HG03378 (cell line): Measurements from ENCODE around the gene SUN3.

Experiments used
- ATAC-seq: cut with Tn5 transposase; IDR thresholded peaks from one replicate; pipeline ENCODE4 v1.9.1; 2021; ENCODE audit warnings: mild to moderate bottlenecking, moderate library complexity; ENCODE audit not compliant: unreplicated experiment

The SUN3 gene, protein sequence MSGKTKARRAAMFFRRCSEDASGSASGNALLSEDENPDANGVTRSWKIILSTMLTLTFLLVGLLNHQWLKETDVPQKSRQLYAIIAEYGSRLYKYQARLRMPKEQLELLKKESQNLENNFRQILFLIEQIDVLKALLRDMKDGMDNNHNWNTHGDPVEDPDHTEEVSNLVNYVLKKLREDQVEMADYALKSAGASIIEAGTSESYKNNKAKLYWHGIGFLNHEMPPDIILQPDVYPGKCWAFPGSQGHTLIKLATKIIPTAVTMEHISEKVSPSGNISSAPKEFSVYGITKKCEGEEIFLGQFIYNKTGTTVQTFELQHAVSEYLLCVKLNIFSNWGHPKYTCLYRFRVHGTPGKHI

DNA sequence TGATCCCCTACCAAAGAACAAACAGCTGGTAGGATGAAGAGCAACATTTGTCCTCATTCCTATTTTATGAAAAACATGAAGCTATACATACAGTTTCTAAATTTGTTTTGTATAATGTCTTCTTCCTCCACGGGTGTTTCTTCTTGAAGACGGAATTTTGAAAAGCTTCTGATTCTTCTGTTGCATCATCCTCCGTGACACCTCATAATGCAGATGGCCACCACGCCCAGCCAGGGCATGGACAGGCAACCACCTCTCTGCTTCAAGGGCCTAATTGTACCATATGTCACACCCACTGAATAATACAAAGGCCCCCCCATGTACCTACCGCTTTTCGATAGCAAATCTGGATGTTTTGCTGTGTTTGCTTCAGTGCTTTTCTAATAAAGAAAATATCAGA lies at the start of gene SUN3:
Gene SUN3 (minus strand): TSS at position 170 of the 400 bp plus-strand sequence. CDS start 169 bp downstream, at position 1.
- ATAC-seq: no peak

DNA sequence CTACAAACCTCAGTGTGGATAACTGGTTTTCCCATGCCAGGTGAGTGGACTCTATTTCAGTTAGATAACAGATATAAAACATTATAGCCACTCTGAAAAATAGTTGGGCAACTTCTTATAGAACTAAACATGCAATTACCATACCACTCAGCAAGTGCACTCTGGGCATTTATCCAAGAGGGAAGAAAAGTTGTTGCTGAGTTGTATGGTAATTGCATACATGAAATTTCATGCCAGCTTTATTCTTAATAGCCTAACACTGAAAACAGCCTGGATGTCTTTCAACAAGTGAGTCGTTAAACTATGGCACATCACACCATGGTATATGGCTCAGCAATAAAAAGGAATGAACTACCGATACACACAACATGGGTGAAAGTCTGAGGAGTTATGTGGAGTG lies 49.6 kb upstream of the SUN3 start:
- no peak for ATAC-seq

DNA sequence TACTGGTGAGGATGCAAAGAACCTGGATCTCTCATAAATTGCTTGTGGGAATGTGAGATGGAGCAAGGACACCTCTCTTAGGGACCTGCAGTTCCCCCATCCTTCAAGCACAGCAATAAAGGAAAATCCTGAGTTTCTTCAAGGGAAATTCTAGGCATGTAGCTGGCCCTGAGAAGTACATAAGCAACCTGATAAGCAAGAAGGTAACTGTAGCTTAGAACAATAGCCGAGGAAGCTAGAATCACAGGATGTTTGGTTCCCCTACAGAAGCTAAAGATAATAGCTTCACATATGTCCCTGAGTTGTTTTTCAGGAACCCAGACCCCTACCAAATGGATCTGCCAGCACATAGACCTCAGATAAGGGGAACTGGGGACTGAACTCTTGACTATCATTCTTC lies 48.5 kb upstream of the SUN3 start:
- no peak for ATAC-seq

DNA sequence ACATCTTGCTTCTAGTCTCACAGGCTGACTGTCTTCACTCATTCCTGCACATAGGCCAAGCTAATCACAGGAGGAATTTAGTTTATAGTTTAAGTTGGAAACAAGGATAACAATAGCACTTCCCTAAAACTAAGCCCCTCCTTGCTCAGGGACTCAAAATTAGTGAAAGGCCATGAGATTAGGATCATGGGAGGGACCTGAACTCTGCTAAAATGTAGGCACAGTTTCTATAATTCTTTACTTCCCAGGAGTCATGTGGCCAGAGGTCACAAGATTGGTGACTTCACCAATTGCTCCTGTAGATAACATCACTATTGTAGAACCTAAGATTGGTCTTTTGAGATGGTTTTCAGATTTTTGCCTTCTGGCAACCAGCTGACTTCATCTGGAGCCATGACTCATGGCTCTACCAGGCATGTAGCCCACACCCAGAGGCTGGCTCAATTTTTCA lies 45.3 kb upstream of the SUN3 start:
- no peak for ATAC-seq

DNA sequence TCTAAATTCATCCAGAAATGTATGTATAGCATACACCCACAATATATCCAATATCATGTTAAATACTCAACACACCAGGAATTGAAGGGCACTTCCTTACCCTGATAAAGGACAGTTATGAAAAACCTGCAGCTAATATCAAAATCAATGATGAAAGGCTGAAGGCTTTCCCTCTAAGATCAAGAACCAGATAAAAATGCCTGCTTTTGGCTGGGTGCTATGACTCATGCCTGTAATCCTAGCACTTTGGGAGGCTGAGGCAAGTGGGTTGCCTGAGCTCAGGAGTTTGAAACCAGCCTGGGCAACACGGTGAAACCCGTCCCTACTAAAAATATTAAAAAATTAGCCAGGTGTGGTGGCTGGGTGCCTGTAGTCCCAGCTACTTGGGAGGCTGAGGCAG lies 38.6 kb upstream of the SUN3 start:
- no peak for ATAC-seq

DNA sequence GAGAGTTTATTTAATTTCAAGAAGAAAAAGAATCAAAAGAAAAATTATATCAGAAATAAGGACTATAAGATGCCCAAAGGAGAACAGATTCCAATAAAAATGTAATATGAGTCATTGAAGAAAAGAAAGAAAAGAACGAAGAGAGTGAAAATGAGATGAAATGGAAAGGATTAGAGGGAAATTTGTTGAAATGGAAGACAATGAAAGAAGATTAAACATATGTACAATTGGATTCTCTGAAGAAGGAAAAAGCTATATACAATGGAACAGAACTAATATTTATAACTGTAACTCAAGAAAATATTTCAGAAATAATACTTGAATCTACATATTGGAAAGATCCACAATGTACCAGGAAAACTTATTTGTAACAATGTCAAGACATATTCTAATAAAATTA lies 35.1 kb upstream of the SUN3 start:
- ATAC-seq: no peak

DNA sequence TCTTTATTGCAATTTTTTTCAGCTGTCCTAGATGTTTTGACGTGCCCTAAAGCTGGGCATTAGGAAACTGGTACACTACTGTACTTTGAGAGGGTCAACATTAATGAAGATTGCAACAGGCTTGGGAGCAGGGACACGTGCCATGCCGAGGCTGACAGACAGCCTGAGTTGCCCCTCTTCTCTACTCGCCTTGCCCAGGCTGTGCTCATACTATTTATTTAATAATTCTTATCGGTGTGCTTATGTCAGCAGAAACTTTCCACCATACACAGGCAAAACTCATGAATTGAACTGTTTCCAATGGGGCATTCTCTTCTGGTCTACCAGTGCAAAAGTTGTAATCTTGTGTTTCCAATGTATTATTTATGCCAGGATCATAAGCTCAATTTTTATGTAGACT lies 30.8 kb upstream of the SUN3 start:
- no peak for ATAC-seq

DNA sequence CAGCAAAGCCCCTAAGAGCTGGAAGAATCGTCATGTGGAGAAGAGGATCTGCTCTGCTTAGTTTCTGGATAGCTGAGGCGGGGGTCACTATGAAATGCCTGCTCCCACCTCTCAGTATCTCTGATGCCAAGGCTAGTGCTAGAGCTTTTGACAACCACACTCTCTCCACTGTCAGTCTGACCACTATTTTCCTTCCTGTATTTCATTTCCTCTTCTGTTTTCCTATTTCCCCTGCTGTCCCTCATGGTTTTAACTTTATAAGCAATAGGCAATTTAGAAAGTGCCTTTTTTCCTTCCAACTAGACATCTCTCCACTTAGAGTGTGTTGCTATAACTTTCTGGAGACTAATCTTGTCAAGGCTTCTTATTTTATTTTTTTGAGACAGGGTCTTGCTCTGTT lies 30.1 kb upstream of the SUN3 start:
- ATAC-seq: no peak

DNA sequence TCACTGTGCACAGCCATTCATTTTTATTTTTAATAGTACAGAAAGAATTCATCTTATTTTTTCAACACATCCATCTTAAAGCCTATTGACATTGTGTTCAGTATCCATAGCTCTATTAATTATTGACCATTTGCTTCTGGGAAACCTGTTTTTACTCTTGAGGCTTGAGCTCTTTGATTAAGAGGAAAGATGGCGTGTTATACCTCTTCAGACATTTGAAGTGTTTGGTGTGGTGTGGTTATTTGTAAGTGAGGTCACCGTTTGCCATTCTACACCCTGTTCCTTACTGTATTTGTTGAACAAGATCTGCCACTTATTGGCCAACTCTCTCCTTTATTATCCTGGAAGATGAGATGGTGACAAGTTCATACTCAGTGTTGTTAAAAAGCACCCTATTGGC lies 24.8 kb upstream of the SUN3 start:
- no peak for ATAC-seq

DNA sequence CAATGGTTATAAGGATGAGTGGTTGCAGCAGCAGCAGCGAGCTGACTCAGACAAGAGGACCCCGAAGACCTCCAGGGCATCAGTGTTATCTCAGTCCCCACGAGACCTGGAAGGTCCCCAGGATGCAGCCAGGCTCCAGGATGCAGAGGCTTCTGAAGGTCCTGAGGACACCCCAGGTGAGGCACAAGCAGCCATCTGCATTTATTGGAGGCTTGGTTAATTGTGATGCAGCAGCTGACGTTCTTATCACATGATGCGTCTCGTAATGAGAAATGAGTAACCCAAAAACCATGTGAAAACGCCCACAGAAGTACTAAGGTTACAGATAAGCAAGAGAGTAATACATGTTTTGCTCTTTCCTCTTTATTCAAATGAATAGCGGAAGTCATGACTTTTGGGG lies 23.8 kb upstream of the SUN3 start:
- peak; percentile 92 for ATAC-seq

DNA sequence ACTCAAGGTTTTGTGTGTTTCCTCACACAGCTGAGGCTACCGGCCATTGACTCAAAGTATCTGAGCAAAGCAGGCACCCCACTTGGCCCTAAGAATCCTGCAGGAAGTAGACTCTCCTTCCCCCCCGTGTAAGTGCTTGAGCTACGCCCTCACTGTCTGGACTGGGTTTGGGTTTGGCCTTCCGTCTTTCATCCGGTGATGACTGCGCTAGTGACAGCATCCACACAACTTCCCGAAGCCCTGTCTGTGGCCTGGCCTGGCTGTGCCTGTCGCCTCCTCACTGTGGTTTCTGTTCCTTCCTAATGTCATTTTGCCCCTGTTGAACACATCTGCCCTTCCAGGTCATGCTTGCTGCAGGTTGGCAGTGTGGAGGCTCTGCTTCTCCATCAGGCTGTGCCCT lies 20.9 kb upstream of the SUN3 start:
- no peak for ATAC-seq

DNA sequence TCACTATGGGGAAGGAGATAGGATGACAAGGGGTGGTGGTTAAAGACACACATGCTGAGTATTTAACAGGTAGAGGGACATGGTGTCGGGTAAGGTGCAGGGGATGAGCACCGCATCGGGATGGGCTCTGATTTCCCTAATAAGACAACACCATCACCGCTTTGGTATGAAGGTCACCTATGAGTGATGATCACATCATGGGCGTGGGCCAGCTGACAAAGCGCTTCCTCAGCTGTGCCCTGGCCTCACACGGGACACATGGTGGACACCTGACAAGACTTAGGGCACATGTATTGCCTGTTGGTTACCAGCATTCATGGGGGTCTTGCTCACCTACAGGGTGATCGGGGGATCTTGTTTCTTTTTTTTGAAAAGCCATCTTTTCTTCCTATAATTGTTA lies 19.2 kb upstream of the SUN3 start:
- no peak for ATAC-seq

DNA sequence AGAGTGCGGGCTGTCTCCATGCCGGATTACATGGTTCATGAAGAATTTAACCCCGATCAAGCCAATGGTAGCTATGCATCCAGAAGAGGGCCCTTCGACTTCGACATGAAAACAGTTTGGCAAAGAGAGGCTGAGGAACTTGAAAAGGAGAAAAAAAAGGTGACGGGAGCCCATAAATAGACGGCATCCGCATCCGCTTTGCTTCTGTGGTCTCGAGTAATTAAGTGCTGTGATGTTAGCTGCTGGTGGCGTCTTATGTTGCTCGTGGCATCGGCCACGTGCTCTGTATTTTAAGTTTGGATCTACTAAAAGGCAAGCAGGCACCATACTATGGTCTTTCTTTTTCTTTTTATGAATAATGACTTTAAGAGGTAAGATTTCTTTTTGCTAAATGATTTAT lies 17.6 kb upstream of the SUN3 start:
- ATAC-seq: no peak

DNA sequence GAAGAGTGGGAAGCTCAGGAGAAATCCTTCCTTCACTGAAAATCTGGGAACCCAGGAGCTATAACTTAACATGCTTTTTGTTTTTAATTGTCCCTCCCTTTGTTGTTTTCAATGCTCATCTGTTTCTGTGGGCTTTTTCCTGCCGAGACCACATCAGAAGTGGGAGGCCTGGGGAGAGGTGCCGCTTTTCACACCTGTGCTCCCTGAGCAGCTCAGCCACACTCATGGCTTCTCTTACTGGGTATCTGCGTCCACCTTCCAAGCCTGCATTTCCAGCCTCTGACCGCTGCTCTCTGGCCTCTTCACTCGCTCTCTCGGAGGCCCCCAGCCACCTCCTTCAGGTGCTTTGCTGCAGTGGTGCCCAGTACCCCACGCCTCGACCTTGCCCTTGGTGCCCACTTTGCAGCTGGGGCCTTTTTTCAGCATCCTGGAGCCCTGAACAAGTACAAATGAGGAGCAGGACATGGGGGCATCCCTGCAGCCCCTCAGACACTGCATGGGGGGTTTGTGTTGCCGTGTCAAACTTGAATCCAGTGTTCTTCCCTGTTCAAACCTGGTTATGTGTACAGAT lies 16.4 kb upstream of the SUN3 start:
- no peak for ATAC-seq

DNA sequence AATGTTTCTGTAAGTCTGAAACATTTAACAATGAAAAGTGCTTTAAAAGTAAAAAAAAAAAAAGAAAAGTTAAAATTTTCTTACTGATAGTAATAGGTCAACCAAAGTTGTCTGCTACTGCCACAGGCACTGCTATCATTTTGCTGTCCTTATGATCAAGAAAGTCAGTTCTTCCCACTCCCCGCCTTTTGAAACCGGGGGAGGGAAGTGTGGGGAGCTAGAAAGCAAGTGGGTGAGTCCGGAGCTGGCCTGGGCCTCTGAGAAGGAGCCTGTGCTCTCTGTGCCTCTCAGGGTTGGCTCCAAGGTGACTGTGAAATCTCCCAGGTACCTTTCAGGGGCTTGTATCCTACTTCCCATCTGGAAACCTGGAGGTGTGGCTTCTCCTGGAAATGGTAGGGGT lies 13.7 kb upstream of the SUN3 start:
- ATAC-seq: no peak

DNA sequence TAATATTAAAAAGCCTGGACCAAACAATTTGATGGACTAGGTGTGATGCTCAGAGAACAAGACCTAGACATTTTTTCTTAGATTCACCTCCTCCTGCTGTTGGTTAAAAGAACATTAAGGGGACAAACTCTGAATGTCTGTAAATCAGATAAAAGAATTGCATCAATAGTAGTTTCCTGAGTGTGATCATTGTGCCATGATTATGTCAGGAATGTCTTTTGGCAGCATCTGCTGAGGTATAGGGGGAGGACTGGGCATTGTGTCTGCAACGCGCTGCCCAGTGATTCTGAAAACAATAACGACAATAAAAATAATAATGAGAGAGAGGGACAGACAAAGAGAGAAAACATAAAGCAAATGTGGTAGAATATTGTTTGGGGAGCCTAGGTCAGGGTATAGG lies 13.3 kb upstream of the SUN3 start:
- ATAC-seq: no peak

DNA sequence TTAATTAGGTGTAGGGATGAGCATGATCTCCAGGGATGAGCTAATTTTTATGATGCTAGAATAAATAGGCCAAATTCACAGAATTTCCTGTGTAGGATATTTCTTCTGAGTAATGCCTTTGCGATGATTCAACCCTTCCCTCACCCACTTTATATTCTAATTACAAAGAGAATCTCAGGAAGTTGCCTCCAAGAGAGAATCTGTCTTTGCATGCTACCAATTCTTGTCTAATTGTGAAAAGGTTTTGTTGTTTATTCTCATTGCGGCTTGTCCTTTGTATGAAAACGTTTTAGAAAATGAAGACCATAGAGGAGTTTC lies 12.7 kb upstream of the SUN3 start:
- no peak for ATAC-seq

DNA sequence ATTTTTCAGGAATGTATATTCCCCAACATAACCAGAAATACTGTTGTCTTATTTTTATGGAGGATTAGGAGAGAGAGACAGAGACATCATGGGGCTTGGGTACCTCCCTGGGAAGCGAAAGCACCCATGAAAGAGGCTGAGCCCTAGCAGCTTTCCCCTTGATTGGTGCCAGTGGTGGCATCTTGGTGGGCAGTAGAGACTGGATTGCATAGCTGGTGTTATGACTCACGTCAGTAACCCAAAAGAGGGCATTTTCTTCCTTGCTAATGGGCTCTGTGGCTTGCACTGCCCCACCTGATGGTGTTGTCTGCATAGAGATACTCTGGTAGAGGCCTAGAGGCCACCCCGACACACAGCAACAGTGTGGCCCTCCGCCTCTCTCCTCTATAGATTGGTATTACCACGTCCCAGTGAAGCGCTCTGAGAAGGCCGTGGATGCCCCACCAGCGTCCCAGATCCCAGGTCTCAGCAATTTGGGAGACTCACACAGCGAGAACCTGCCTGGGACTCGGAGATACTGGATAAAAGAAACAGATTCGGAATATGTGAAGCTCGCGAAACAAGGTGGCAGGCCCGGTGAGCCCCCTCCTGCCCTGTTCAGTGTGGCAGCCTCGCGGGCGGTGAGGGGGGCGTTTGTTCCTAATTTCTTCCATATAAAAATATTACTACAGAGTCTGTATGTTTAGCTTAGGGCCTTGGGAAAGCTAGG lies 12.2 kb upstream of the SUN3 start:
- no peak for ATAC-seq

DNA sequence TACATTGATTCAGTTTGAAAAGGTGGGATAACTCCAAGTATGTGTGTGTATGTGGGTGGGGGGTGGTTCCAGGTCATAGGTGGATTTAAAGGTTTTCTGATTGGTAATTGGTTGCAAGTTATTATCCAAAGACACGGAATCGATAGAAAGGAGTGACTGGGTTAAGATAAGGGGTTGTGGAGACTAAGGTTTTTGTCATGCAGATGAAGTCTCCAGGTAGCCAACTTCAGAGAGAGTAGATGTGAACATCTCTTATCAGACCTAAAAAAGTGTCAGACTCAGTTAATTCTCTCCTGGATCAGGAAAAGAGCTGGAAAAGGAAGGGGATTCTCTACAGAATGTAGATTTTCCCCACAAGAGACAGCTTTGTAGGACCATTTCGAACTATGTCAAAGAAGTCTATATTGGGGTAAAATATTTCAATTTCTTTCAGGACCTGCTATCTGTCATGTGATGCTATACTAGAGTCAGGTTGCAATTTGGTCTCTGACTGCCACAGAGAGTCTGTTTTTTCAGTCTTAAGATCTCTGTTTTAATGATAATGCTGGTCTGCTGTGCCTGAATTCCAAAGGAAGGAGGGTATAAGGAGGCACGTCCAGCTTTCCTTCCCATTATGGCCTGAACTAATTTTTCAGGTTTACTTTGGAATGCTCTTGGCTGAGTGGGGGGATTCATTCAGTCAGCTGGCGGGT lies 10.1 kb upstream of the SUN3 start:
- no peak for ATAC-seq

DNA sequence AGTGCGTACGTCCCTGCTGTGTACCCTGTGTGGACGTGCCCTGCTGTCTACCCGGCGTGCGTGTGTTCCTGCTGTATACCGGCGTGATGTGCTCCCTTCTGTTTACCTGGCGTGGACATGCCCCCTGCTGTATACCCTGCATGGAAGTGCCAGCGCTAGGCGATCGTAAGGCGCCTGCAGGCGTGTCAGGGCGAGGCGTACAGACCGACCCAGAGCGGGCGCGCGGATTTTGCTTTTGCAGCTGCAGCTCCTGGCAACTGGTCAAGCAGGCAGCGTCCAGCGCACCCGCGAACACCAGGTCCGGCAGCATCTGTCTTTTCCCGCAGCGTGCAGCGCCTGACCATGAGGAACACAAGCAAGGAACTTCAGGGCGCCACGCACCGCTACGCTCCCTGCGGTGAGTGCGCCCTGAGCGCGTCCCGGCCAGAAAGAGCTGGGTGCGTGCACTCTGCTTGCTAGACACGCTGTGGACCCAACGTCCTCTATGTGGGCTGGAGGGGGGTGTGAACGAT lies 7.1 kb upstream of the SUN3 start:
- no peak for ATAC-seq

DNA sequence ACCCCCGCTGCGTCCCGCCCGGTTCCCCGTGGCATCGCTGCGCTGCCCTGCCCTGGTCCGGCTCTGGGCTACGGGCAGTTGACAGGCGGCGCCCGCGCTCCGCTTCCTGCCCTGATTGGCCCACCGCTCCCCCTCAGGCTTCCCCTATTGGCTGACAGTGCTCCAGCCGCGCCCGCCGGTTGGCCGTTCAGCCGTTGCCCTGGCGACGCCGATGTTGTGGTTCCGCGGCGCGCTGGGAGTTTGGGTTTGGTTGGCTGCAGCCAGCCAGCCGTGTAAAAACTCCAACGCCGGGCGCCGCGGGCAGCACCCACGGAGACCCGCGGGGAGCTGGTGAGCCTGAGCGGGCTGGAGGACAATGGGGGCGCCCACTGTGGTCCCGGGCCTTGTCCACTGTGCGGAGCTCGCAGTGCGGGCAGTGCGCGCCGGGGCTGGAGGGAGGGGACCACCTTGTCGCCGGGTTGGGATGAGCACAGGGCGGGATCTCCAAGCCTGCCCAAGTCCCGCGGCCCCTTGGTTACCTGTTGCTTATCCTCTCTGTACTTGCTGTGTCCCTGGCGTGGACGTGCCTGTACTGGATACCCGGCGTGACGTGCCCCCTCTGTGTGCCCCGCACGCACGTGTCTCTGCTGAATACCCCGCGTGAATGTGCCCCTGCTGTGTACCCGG lies 6.5 kb upstream of the SUN3 start, which contains the start of gene C7orf57:
Gene C7orf57 (plus strand): TSS at position 243 of the 666 bp plus-strand sequence. CDS start 766 bp downstream, outside the sequence.
- peak; percentile 94 for ATAC-seq
